ENCODE data around the gene DNAAF9.

Gene DNAAF9

GRCh38 chr20:3403741-3404140, 3.7 kb downstream of the DNAAF9 start:
- no peak for DNase-seq (ENCODE audit: extremely low read depth, low read depth)
- TF ChIP-seq CTCF (IDR thresholded peaks at IDR 0.05; ENCODE audit: low read depth, low read length) = no peak

- DNase-seq (ENCODE audit: extremely low read depth, low read depth) = no peak
- TF ChIP-seq CTCF (IDR thresholded peaks at IDR 0.05; ENCODE audit: low read depth, low read length) = no peak
Measured at GRCh38 chr20:3402453-3402852, 5.0 kb downstream of the DNAAF9 start.

- no peak for DNase-seq (ENCODE audit: extremely low read depth, low read depth)
- TF ChIP-seq CTCF (IDR thresholded peaks at IDR 0.05; ENCODE audit: low read depth, low read length) = no peak
Measured at GRCh38 chr20:3400260-3401155, 7.0 kb downstream of the DNAAF9 start.

GRCh38 chr20:3398681-3399252, 8.7 kb downstream of the DNAAF9 start:
- DNase-seq (ENCODE audit: extremely low read depth, low read depth) = no peak
- TF ChIP-seq CTCF (IDR thresholded peaks at IDR 0.05; ENCODE audit: low read depth, low read length) = no peak

- DNase-seq (ENCODE audit: extremely low read depth, low read depth) = no peak
- TF ChIP-seq CTCF (IDR thresholded peaks at IDR 0.05; ENCODE audit: low read depth, low read length) = no peak
Measured at GRCh38 chr20:3396492-3396891, 11.0 kb downstream of the DNAAF9 start.

DNA sequence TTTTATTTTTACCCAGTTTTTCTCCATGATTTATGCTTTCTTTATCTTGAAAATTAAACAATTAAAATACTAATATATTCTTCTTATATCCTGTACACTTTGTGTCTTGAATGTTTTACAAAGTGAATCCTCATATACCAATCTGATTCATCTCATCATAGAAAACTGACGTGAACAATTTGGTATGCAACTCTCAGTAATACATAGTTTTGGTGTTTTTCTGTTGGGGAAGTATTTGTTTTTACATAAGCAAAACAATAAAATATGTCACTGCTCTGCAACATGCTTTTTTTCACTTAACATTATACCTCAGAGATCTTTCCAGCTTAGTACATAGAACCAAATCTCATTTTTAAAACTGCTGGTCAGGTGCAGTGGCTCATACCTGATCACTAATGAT, 14.7 kb downstream of the DNAAF9 start:
- no peak for TF ChIP-seq CTCF (IDR thresholded peaks at IDR 0.05; ENCODE audit: low read depth, low read length)
- DNase-seq (ENCODE audit: extremely low read depth, low read depth) = no peak

DNA sequence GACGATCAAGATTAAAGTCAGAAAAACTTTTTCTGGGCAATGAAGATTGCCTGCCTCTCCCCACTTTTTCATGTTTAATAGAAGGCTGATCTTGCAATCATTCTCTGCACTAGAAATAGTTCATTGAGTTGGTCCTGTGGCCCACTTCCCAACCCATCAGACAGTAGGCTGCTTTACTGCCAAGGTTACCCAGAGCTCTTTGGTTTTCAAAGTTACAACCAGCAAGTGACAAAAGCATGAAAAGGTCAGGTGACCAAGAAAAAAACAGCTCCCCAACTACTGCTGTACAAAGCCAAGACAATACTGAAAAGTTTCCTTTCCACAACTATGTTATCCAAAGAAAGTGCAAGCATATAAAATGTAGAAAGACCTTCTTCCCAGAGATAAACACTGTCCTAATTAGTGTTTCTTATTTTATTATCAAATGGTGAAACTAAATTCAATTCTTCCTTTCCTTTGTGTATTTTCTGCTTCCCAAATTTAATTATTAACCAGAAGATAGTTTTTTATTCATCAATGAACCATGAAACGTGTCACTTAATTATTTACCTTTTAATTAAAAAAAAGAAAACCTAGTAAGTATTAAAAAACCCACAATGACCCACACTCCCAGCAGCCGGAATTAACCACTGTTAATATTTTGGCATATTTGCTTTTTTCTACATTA, 16.6 kb downstream of the DNAAF9 start:
- no peak for DNase-seq (ENCODE audit: extremely low read depth, low read depth)
- no peak for TF ChIP-seq CTCF (IDR thresholded peaks at IDR 0.05; ENCODE audit: low read depth, low read length)

Data from AG09319 (cell line).